HT-29 (cell line): ENCODE results near the gene NDE1. TPM values are rescaled to one million over a fixed set of nuclear protein-coding genes. Genes with fewer than 3 reads are reported as not detected.
"Not testable (repeated sequence)": the region's sequence is repeated elsewhere in the genome, so short reads cannot be mapped to it uniquely, and the experiment has no call there.

Experiments used
- DNase-seq: peaks from one replicate; pipeline ENCODE4 v3.0.0-alpha.2; 2015; ENCODE audit warnings: low spot score
- total RNA-seq: library from RNA; depleted of rRNA; stranded (reverse); fragments of >200 nt; shearing (Covaris generic); gene quantifications from 2 replicates; pipeline ENCODE4 v1.2.3, GENCODE V29; 2014

Gene NDE1
- total RNA-seq, 1 experiment from 2014 or later = 41.2 TPM

GRCh38 chr16:15699819-15700218 lies 49.8 kb downstream of the NDE1 start:
- no peak for DNase-seq

GRCh38 chr16:15701367-15701766 lies 51.3 kb downstream of the NDE1 start:
- DNase-seq = no peak

- no peak for DNase-seq
Measured at GRCh38 chr16:15701975-15702970, 52.2 kb downstream of the NDE1 start.

- no peak for DNase-seq
Measured at GRCh38 chr16:15703029-15703736, 53.1 kb downstream of the NDE1 start.

- DNase-seq = peak; percentile 76
Measured at GRCh38 chr16:15704545-15704987, 54.5 kb downstream of the NDE1 start.

GRCh38 chr16:15705064-15705565 lies 55.1 kb downstream of the NDE1 start:
- no peak for DNase-seq

- no peak for DNase-seq
Measured at GRCh38 chr16:15707332-15707731, 57.3 kb downstream of the NDE1 start.

- DNase-seq = no peak
Measured at GRCh38 chr16:15708096-15708495, 58.1 kb downstream of the NDE1 start.

- DNase-seq = no peak
Measured at GRCh38 chr16:15708997-15709396, 59.0 kb downstream of the NDE1 start.

GRCh38 chr16:15714393-15715172 lies 64.5 kb downstream of the NDE1 start:
- DNase-seq = no peak

- no peak for DNase-seq
Measured at GRCh38 chr16:15715221-15715620, 65.2 kb downstream of the NDE1 start.

GRCh38 chr16:15716694-15717447 lies 66.8 kb downstream of the NDE1 start:
- no peak for DNase-seq

- no peak for DNase-seq
Measured at GRCh38 chr16:15721018-15721417, 71.0 kb downstream of the NDE1 start.

- no peak for DNase-seq
Measured at GRCh38 chr16:15723808-15724207, 73.8 kb downstream of the NDE1 start.

GRCh38 chr16:15725641-15726240 lies 75.7 kb downstream of the NDE1 start:
- no peak for DNase-seq

- peak; percentile 84 for DNase-seq
Measured at GRCh38 chr16:15726715-15727114, 76.7 kb downstream of the NDE1 start.

GRCh38 chr16:15727697-15728096 lies 77.7 kb downstream of the NDE1 start:
- not testable (repeated sequence) for DNase-seq

- DNase-seq = no peak
Measured at GRCh38 chr16:15729152-15729551, 79.1 kb downstream of the NDE1 start.

GRCh38 chr16:15732416-15732815 lies 82.4 kb downstream of the NDE1 start:
- no peak for DNase-seq

GRCh38 chr16:15735610-15736009 lies 85.6 kb downstream of the NDE1 start:
- DNase-seq = no peak
